ENCODE data around the gene SEC11A. TPM values are rescaled to one million over a fixed set of nuclear protein-coding genes. Genes with fewer than 3 reads are reported as not detected.

SEC11A gene
- total RNA-seq, 1 donor: 202 TPM

DNA sequence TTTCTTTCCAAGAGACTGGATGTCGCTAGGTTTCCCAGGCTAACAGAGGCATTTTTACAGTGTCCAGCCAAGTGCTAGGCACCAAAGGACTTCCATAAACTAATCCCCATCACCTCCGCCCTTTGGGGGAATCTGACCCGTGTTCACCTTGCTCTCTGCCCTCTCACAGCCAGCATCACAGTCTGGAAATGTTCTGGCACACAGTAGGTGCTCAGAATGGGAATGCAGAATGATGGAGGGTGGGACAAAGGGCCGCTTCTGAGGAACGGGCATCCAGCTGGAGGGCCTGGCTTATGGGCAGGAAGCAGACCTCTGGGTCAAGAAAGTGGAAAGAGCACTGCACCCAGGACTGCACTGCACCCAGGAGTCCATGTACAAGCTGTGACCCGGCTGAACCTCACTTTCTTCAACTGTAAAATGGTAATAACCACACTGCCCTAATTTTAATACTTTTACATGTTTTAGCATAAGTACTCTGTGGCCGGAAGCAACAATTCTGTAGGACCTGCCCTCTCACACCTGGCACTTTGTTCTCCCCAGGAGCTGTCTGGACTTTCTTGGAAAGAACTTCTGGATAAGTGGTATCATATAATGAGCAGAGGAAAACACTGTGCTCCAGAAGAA, 57.0 kb downstream of the SEC11A start:
- Histone ChIP-seq H3K27ac (ENCODE audit: low read depth, low read length) (peak overlapping the region; percentile 65), H3K4me3 (ENCODE audit: insufficient read depth, low read length) (peak overlapping the region; percentile 73)

GRCh38 chr15:84658080-84658787, 57.7 kb downstream of the SEC11A start, which contains the start of gene NMB:
TSS of gene NMB (minus strand) at chr15:84658199. CDS start at chr15:84658152, 47 bp downstream.
- H3K27me3 ChIP-seq (ENCODE audit: insufficient read depth, low read length): no peaks in the 10 kb centered on the region
- H3K36me3 ChIP-seq (ENCODE audit: insufficient read depth, low read length): peaks cover 3% of the 10 kb centered on the region
- peaks cover 8% of the 10 kb centered on the region for H3K79me2 ChIP-seq (ENCODE audit: insufficient read depth, low read length)
- peak; percentile 42 for TF ChIP-seq CTCF (IDR thresholded peaks at IDR 0.05; ENCODE audit: extremely low read depth, low read depth, low read length)
- H4K20me1 ChIP-seq (ENCODE audit: insufficient read depth, low read length): no peaks in the 10 kb centered on the region
- peaks cover 20% of the 10 kb centered on the region for H3K4me1 ChIP-seq (ENCODE audit: insufficient read depth, low read length)
- H3K4me3 ChIP-seq (ENCODE audit: insufficient read depth, low read length): peak within 1 kb of the TSS; percentile 73
- peak within 1 kb of the TSS; percentile 65 for H3K27ac ChIP-seq (ENCODE audit: low read depth, low read length)
- H3K9me3 ChIP-seq (ENCODE audit: low read depth, low read length): no peaks in the 10 kb centered on the region
- peak within 1 kb of the TSS; percentile 73 for H2AFZ ChIP-seq (ENCODE audit: low read length)
- H3K4me2 ChIP-seq (ENCODE audit: insufficient read depth, low read length): peak within 1 kb of the TSS; percentile 86
- DNase-seq (ENCODE audit: insufficient read length, low spot score, missing footprints): peak; percentile 97

More for the DNA sequence above, 57.0 kb downstream of the SEC11A start:
- H3K9me3 ChIP-seq (ENCODE audit: low read depth, low read length): no peaks in the 10 kb centered on the region
- H3K79me2 ChIP-seq (ENCODE audit: insufficient read depth, low read length): peaks cover 2% of the 10 kb centered on the region
- H3K4me2 ChIP-seq (ENCODE audit: insufficient read depth, low read length): peak overlapping the region; percentile 86
- TF ChIP-seq CTCF (IDR thresholded peaks at IDR 0.05; ENCODE audit: extremely low read depth, low read depth, low read length): no peak
- H3K4me1 ChIP-seq (ENCODE audit: insufficient read depth, low read length): peaks cover 15% of the 10 kb centered on the region
- no peaks in the 10 kb centered on the region for H4K20me1 ChIP-seq (ENCODE audit: insufficient read depth, low read length)
- no peaks in the 10 kb centered on the region for H3K27me3 ChIP-seq (ENCODE audit: insufficient read depth, low read length)
- no peak for DNase-seq (ENCODE audit: insufficient read length, low spot score, missing footprints)
- H2AFZ ChIP-seq (ENCODE audit: low read length): no peak overlapping the region
- peaks cover 6% of the 10 kb centered on the region for H3K36me3 ChIP-seq (ENCODE audit: insufficient read depth, low read length)

GRCh38 chr15:84657748-84658079, 58.2 kb downstream of the SEC11A start:
- H3K27me3 ChIP-seq (ENCODE audit: insufficient read depth, low read length): no peaks in the 10 kb centered on the region
- peak overlapping the region; percentile 86 for H3K4me2 ChIP-seq (ENCODE audit: insufficient read depth, low read length)
- DNase-seq (ENCODE audit: insufficient read length, low spot score, missing footprints): peak; percentile 75
- H3K4me3 ChIP-seq (ENCODE audit: insufficient read depth, low read length): peak overlapping the region; percentile 73
- peak overlapping the region; percentile 66 for H2AFZ ChIP-seq (ENCODE audit: low read length)
- no peaks in the 10 kb centered on the region for H3K9me3 ChIP-seq (ENCODE audit: low read depth, low read length)
- peaks cover 13% of the 10 kb centered on the region for H3K79me2 ChIP-seq (ENCODE audit: insufficient read depth, low read length)
- no peak for TF ChIP-seq CTCF (IDR thresholded peaks at IDR 0.05; ENCODE audit: extremely low read depth, low read depth, low read length)
- H3K36me3 ChIP-seq (ENCODE audit: insufficient read depth, low read length): peaks cover 3% of the 10 kb centered on the region
- H3K27ac ChIP-seq (ENCODE audit: low read depth, low read length): peak overlapping the region; percentile 49
- H4K20me1 ChIP-seq (ENCODE audit: insufficient read depth, low read length): no peaks in the 10 kb centered on the region
- peaks cover 25% of the 10 kb centered on the region for H3K4me1 ChIP-seq (ENCODE audit: insufficient read depth, low read length)

- Histone ChIP-seq H3K79me2 (ENCODE audit: insufficient read depth, low read length) (peaks cover 19% of the 10 kb centered on the region), H3K9me3 (ENCODE audit: low read depth, low read length) (no peaks in the 10 kb centered on the region), H3K4me1 (ENCODE audit: insufficient read depth, low read length) (peaks cover 26% of the 10 kb centered on the region), H3K4me3 (ENCODE audit: insufficient read depth, low read length) (no peak overlapping the region), H3K36me3 (ENCODE audit: insufficient read depth, low read length) (peaks cover 10% of the 10 kb centered on the region), H3K4me2 (ENCODE audit: insufficient read depth, low read length) (peak overlapping the region; percentile 86), H3K27ac (ENCODE audit: low read depth, low read length) (no peak overlapping the region), H2AFZ (ENCODE audit: low read length) (no peak overlapping the region), H3K27me3 (ENCODE audit: insufficient read depth, low read length) (no peaks in the 10 kb centered on the region), H4K20me1 (ENCODE audit: insufficient read depth, low read length) (no peaks in the 10 kb centered on the region)
- DNase-seq (ENCODE audit: insufficient read length, low spot score, missing footprints): peak; percentile 73
- TF ChIP-seq CTCF (IDR thresholded peaks at IDR 0.05; ENCODE audit: extremely low read depth, low read depth, low read length): no peak
Measured at GRCh38 chr15:84656972-84657371, 59.0 kb downstream of the SEC11A start.

All from osteoblast (primary cell).